ENCODE results near the gene CCDC141. TPM values are rescaled to one million over a fixed set of nuclear protein-coding genes. Genes with fewer than 3 reads are reported as not detected.

The CCDC141 gene
- total and polyA plus RNA-seq, 2 of the 13 experiments (the other 11 are each of a cell fraction or from before 2014, with no cell fraction given): not detected

- no peak for TF ChIP-seq DRAP1 (CRISPR knock-in tag; IDR thresholded peaks at IDR 0.05)
- TF ChIP-seq MLXIP (CRISPR knock-in tag; IDR thresholded peaks at IDR 0.05; ENCODE audit: borderline replicate concordance): no peak
- TF ChIP-seq MTF1 (CRISPR knock-in tag; IDR thresholded peaks at IDR 0.05): no peak
- TF ChIP-seq ZNF468 (CRISPR knock-in tag; IDR thresholded peaks at IDR 0.05): no peak
- no peak for TF ChIP-seq ZNF333 (CRISPR knock-in tag; IDR thresholded peaks at IDR 0.05; ENCODE audit: borderline replicate concordance)
- TF ChIP-seq HNRNPK (IDR thresholded peaks at IDR 0.05; ENCODE audit: low read depth, low read length, poor library complexity, severe bottlenecking): no peak
- no peak for TF ChIP-seq ISL2 (CRISPR knock-in tag; IDR thresholded peaks at IDR 0.05)
- TF ChIP-seq GRHL1 (CRISPR knock-in tag; conservative IDR thresholded peaks at IDR 0.05): no peak
Measured at GRCh38 chr2:178873912-178874311, 176.0 kb downstream of the CCDC141 start (continued).

- H3K79me2 ChIP-seq (ENCODE audit: insufficient read depth, low read length): no peaks in the 10 kb centered on the region
- no peaks in the 10 kb centered on the region for H4K20me1 ChIP-seq (ENCODE audit: insufficient read depth, low read length)
- ChIA-PET POLR2A (no interaction called here), CTCF (ENCODE audit: low intra/inter-chr PET ratio, low total read pairs) (no interaction called here)
- H3K4me2 ChIP-seq (ENCODE audit: low read depth, low read length): no peak overlapping the region
- BruUV-seq (replicated peaks): no TSS peak
- no peak overlapping the region for H3K9ac ChIP-seq (ENCODE audit: insufficient read depth, low read depth, low read length)
- H3K27me3 ChIP-seq (ENCODE audit: control insufficient read depth in 1 of 2, insufficient read depth in 2 of 2, low read length in 2 of 2): peaks cover 0 to 19% of the 10 kb centered on the region in 2 experiments; a peak in 4 of 5 replicates
- H3K27ac ChIP-seq (ENCODE audit: extremely low read length, insufficient read depth, low read length): no peak overlapping the region
- no peaks in the 10 kb centered on the region for H3K4me1 ChIP-seq (ENCODE audit: insufficient read depth, low read length)
- no peak for TF ChIP-seq KLF11 (CRISPR knock-in tag; IDR thresholded peaks at IDR 0.05)
- no peak for TF ChIP-seq RBM22 (optimal IDR thresholded peaks at IDR 0.05; ENCODE audit: low read length)
- TF ChIP-seq HOXA9 (CRISPR knock-in tag; IDR thresholded peaks at IDR 0.05; ENCODE audit: borderline replicate concordance): no peak
- no peak for TF ChIP-seq ZNF543 (CRISPR knock-in tag; IDR thresholded peaks at IDR 0.05)
- no peak for TF ChIP-seq CC2D1A (CRISPR knock-in tag; IDR thresholded peaks at IDR 0.05)
- TF ChIP-seq ZNF512B (CRISPR knock-in tag; IDR thresholded peaks at IDR 0.05; ENCODE audit: borderline replicate concordance): no peak
- TF ChIP-seq ATRX (CRISPR knock-in tag; IDR thresholded peaks at IDR 0.05; ENCODE audit: borderline replicate concordance): no peak
- in situ Hi-C loops (cut with HindIII; ENCODE audit: extremely low pct_ligation_motif_present, low pct_unique_long_range_greater_than_20kb): no loop called here
- H3K36me3 ChIP-seq (replicated peaks in 1 of 2; ENCODE audit: control insufficient read depth in 1 of 2, insufficient read depth in 2 of 2, low read length in 2 of 2): no peaks in the 10 kb centered on the region
- intact Hi-C loops (cut with micrococcal nuclease; ENCODE audit: unreplicated experiment): no loop called here
- FAIRE-seq: no peak
- no peak overlapping the region for H2AFZ ChIP-seq (ENCODE audit: low read length)
- no peak overlapping the region for H3K4me3 ChIP-seq (replicated peaks in 1 of 3; ENCODE audit: insufficient read depth in 1 of 3, low read depth in 2 of 3, low read length in 3 of 3)
- WGBS (ENCODE audit: low lambda C conversion rate): 3% methylated on average over 1 of the region's 1 CpG
- ATAC-seq: no peak
- H3K9me3 ChIP-seq (ENCODE audit: low read length): no peaks in the 10 kb centered on the region
- DNase-seq (ENCODE audit: low spot score): no peak
Measured at GRCh38 chr2:178871536-178871935, 178.4 kb downstream of the CCDC141 start.
